ENCODE results near the gene OR2M2. TPM values are rescaled to one million over a fixed set of nuclear protein-coding genes. Genes with fewer than 3 reads are reported as not detected.

OR2M2 gene
- total and polyA plus RNA-seq, 12 donors, result not detected

GRCh38 chr1:248215880-248216279, 41.3 kb downstream of the OR2M2 start:
- Histone ChIP-seq H3K4me3 (no peak overlapping the region), H3K36me3 (no peaks in the 10 kb centered on the region), H3K9me3 (peaks cover 0 to 33% (median 4%) of the 10 kb centered on the region in 11 donors), H3K27me3 (no peaks in the 10 kb centered on the region), H3K27ac (no peak overlapping the region), H3K4me1 (no peaks in the 10 kb centered on the region)
- WGBS, 2 donors, result 92 to 96% methylated on average over 1 of the region's 1 CpG
- no peak for ATAC-seq
- TF ChIP-seq CTCF (IDR thresholded peaks at IDR 0.05), result no peak
- intact Hi-C loops (cut with DNase I), result loop anchor here in 1 of 10 donors (1.0 kb wide), 1 partner anchor 46 kb away; no protein-coding TSS in a partner anchor
- DNase-seq, result no peak

GRCh38 chr1:248225537-248225936, 50.9 kb downstream of the OR2M2 start:
- no peaks in the 10 kb centered on the region for H3K27me3 ChIP-seq
- no peak overlapping the region for H3K4me3 ChIP-seq
- no peaks in the 10 kb centered on the region for H3K36me3 ChIP-seq
- intact Hi-C loops (cut with DNase I), result no loop called here
- no peaks in the 10 kb centered on the region for H3K4me1 ChIP-seq
- 73 to 81% methylated on average over 1 of the region's 1 CpG for WGBS, 2 donors
- DNase-seq, result no peak
- H3K9me3 ChIP-seq, result peaks cover 0 to 27% (median 6%) of the 10 kb centered on the region in 11 donors
- TF ChIP-seq CTCF (IDR thresholded peaks at IDR 0.05), result no peak
- H3K27ac ChIP-seq, result no peak overlapping the region
- no peak for ATAC-seq

GRCh38 chr1:248229360-248229908, 54.8 kb downstream of the OR2M2 start:
- no peak for TF ChIP-seq CTCF (IDR thresholded peaks at IDR 0.05)
- Histone ChIP-seq H3K27ac (no peak overlapping the region), H3K9me3 (peaks cover 0 to 16% (median 2%) of the 10 kb centered on the region in 11 donors), H3K4me3 (no peak overlapping the region), H3K27me3 (no peaks in the 10 kb centered on the region), H3K36me3 (no peaks in the 10 kb centered on the region), H3K4me1 (no peaks in the 10 kb centered on the region)
- WGBS, 2 donors, result 49 to 53% methylated on average over 6 of the region's 6 CpGs
- ATAC-seq (no peak), DNase-seq (no peak)
- intact Hi-C loops (cut with DNase I), result no loop called here

Other genes starting within 250 kb of the OR2M2 start
- not detected for gene OR2AJ1, start 249.9 kb upstream of the OR2M2 start, total RNA-seq
- not detected for gene OR2AJ1, start 249.9 kb upstream of the OR2M2 start, polyA plus RNA-seq
- not detected for gene OR2L8, start 226.0 kb upstream of the OR2M2 start, total RNA-seq
- gene OR2L8, start 226.0 kb upstream of the OR2M2 start, polyA plus RNA-seq, result not detected
- gene OR2AK2, start 209.6 kb upstream of the OR2M2 start, total RNA-seq, result not detected
- gene OR2AK2, start 209.6 kb upstream of the OR2M2 start, polyA plus RNA-seq, result not detected
- not detected for gene OR2L5, start 161.2 kb upstream of the OR2M2 start, total RNA-seq
- gene OR2L5, start 161.2 kb upstream of the OR2M2 start, polyA plus RNA-seq, result not detected
- under 1 TPM in 1 of 10 donors, not detected in 9; 0.07 TPM for gene OR2L2, start 144.8 kb upstream of the OR2M2 start, total RNA-seq
- gene OR2L2, start 144.8 kb upstream of the OR2M2 start, polyA plus RNA-seq, result not detected
- gene OR2L3, start 128.0 kb upstream of the OR2M2 start, total RNA-seq, result not detected
- gene OR2L3, start 128.0 kb upstream of the OR2M2 start, polyA plus RNA-seq, result not detected
- gene OR2L13, start 79.6 kb upstream of the OR2M2 start, total RNA-seq, result not detected
- gene OR2L13, start 79.6 kb upstream of the OR2M2 start, polyA plus RNA-seq, result not detected
- gene OR2M5, start 29.7 kb upstream of the OR2M2 start, total RNA-seq, result not detected
- gene OR2M5, start 29.7 kb upstream of the OR2M2 start, polyA plus RNA-seq, result not detected
- gene OR2M3, start 22.4 kb downstream of the OR2M2 start, total RNA-seq, result not detected
- gene OR2M3, start 22.4 kb downstream of the OR2M2 start, polyA plus RNA-seq, result not detected
- gene OR2M4, start 56.6 kb downstream of the OR2M2 start, total RNA-seq, result not detected
- gene OR2M4, start 56.6 kb downstream of the OR2M2 start, polyA plus RNA-seq, result not detected
- gene OR2T33, start 103.2 kb downstream of the OR2M2 start, total RNA-seq, result not detected
- gene OR2T33, start 103.2 kb downstream of the OR2M2 start, polyA plus RNA-seq, result under 1 TPM in 1 of 2 donors, not detected in 1; 0.03 TPM
- not detected for gene OR2T12, start 128.6 kb downstream of the OR2M2 start, total RNA-seq
- gene OR2T12, start 128.6 kb downstream of the OR2M2 start, polyA plus RNA-seq, result not detected
- gene OR2M7, start 149.7 kb downstream of the OR2M2 start, total RNA-seq, result not detected
- gene OR2M7, start 149.7 kb downstream of the OR2M2 start, polyA plus RNA-seq, result not detected
- not detected for gene OR14C36, start 174.0 kb downstream of the OR2M2 start, total RNA-seq
- not detected for gene OR14C36, start 174.0 kb downstream of the OR2M2 start, polyA plus RNA-seq
- gene OR2T4, start 186.8 kb downstream of the OR2M2 start, total RNA-seq, result not detected
- not detected for gene OR2T4, start 186.8 kb downstream of the OR2M2 start, polyA plus RNA-seq
- gene OR2T6, start 200.9 kb downstream of the OR2M2 start, total RNA-seq, result not detected
- not detected for gene OR2T6, start 200.9 kb downstream of the OR2M2 start, polyA plus RNA-seq
- not detected for gene OR2T1, start 228.2 kb downstream of the OR2M2 start, total RNA-seq
- not detected for gene OR2T1, start 228.2 kb downstream of the OR2M2 start, polyA plus RNA-seq

Data from heart right ventricle (tissue), 16 donors.